Hindlimb muscle (tissue), 1 donor: ENCODE measurements around the gene TRAPPC6A. TPM values are rescaled to one million over a fixed set of nuclear protein-coding genes. Genes with fewer than 3 reads are reported as not detected.
"Not testable (repeated sequence)": the region's sequence is repeated elsewhere in the genome, so short reads cannot be mapped to it uniquely, and the experiment has no call there.

Experiments used
- DNase-seq: peaks from one replicate; pipeline ENCODE4 v3.0.0-alpha.2; 2013
- polyA plus RNA-seq: library from polyadenylated mRNA; unstranded; fragments of 120-200 nt; gene quantifications from one replicate; pipeline ENCODE4 v1.2.1, GENCODE V29; 2013; ENCODE audit not compliant: insufficient read length

TRAPPC6A gene
- polyA plus RNA-seq, 1 donor: 24.0 TPM

GRCh38 chr19:45126654-45127053 lies 51.4 kb downstream of the TRAPPC6A start:
- no peak for DNase-seq

- no peak for DNase-seq
These were observed 52.0 kb downstream of the TRAPPC6A start for GRCh38 chr19:45125975-45126493.

- DNase-seq: no peak
These were observed 52.7 kb downstream of the TRAPPC6A start for GRCh38 chr19:45125360-45125759.

GRCh38 chr19:45124021-45124420 lies 54.0 kb downstream of the TRAPPC6A start:
- no peak for DNase-seq

GRCh38 chr19:45123440-45123850 lies 54.6 kb downstream of the TRAPPC6A start:
- DNase-seq: no peak

- no peak for DNase-seq
These were observed 55.2 kb downstream of the TRAPPC6A start for GRCh38 chr19:45122832-45123231.

- no peak for DNase-seq
These were observed 56.2 kb downstream of the TRAPPC6A start for GRCh38 chr19:45121827-45122345.

- no peak for DNase-seq
These were observed 58.5 kb downstream of the TRAPPC6A start for GRCh38 chr19:45119582-45119981.

- DNase-seq: not testable (repeated sequence)
These were observed 59.3 kb downstream of the TRAPPC6A start for GRCh38 chr19:45118591-45119355.

- no peak for DNase-seq
These were observed 59.9 kb downstream of the TRAPPC6A start for GRCh38 chr19:45118106-45118505.

GRCh38 chr19:45117671-45118070 lies 60.4 kb downstream of the TRAPPC6A start:
- DNase-seq: no peak

GRCh38 chr19:45117167-45117594 lies 60.9 kb downstream of the TRAPPC6A start:
- no peak for DNase-seq

- no peak for DNase-seq
These were observed 62.0 kb downstream of the TRAPPC6A start for GRCh38 chr19:45115809-45116615.

GRCh38 chr19:45114116-45114515 lies 63.9 kb downstream of the TRAPPC6A start:
- no peak for DNase-seq

GRCh38 chr19:45113628-45114027 lies 64.4 kb downstream of the TRAPPC6A start:
- DNase-seq: no peak

Other genes with a start within 250 kb of the TRAPPC6A start
- gene APOC4, start 236.0 kb downstream of the TRAPPC6A start, polyA plus RNA-seq: not detected
- 0.79 TPM for gene APOC2, start 232.2 kb downstream of the TRAPPC6A start, polyA plus RNA-seq
- gene CLPTM1, start 222.9 kb downstream of the TRAPPC6A start, polyA plus RNA-seq: 67.1 TPM
- 5.5 TPM for gene RELB, start 176.8 kb downstream of the TRAPPC6A start, polyA plus RNA-seq
- gene CLASRP, start 139.2 kb downstream of the TRAPPC6A start, polyA plus RNA-seq: 53.1 TPM
- gene ZNF296, start 101.8 kb downstream of the TRAPPC6A start, polyA plus RNA-seq: 1.0 TPM
- 22.6 TPM for gene GEMIN7, start 99.0 kb downstream of the TRAPPC6A start, polyA plus RNA-seq
- gene PPP1R37, start 85.1 kb downstream of the TRAPPC6A start, polyA plus RNA-seq: 24.8 TPM
- 0.21 TPM for gene NKPD1, start 17.3 kb downstream of the TRAPPC6A start, polyA plus RNA-seq
- 7.6 TPM for gene BLOC1S3, start 547 bp upstream of the TRAPPC6A start, polyA plus RNA-seq
- gene EXOC3L2, start 67.2 kb upstream of the TRAPPC6A start, polyA plus RNA-seq: 3.0 TPM
- 39.1 TPM for gene MARK4, start 73.0 kb upstream of the TRAPPC6A start, polyA plus RNA-seq
- 4,137 TPM for gene CKM, start 144.6 kb upstream of the TRAPPC6A start, polyA plus RNA-seq
- 0.41 TPM for gene KLC3, start 162.5 kb upstream of the TRAPPC6A start, polyA plus RNA-seq
- 15.4 TPM for gene ERCC2, start 192.3 kb upstream of the TRAPPC6A start, polyA plus RNA-seq
- 5.8 TPM for gene PPP1R13L, start 226.8 kb upstream of the TRAPPC6A start, polyA plus RNA-seq
- gene POLR1G, start 228.4 kb upstream of the TRAPPC6A start, polyA plus RNA-seq: 8.5 TPM
- 85.9 TPM for gene ERCC1, start 245.7 kb upstream of the TRAPPC6A start, polyA plus RNA-seq